ENCODE data around the gene LAMTOR4.
"Not testable (repeated sequence)": the region's sequence is repeated elsewhere in the genome, so short reads cannot be mapped to it uniquely, and the experiment has no call there.

Gene LAMTOR4

GRCh38 chr7:100132126-100132525 lies 16.6 kb upstream of the LAMTOR4 start:
- no peak overlapping the region for H3K27ac Mint-ChIP-seq
- H3K27me3 Mint-ChIP-seq (ENCODE audit: low read depth): peaks cover 8% of the 10 kb centered on the region
- no peak overlapping the region for H3K4me3 Mint-ChIP-seq
- H3K36me3 Mint-ChIP-seq (ENCODE audit: low read depth): no peaks in the 10 kb centered on the region
- no peaks in the 10 kb centered on the region for H3K9me3 Mint-ChIP-seq
- H3K4me1 Mint-ChIP-seq: peaks cover 12% of the 10 kb centered on the region
- TF ChIP-seq CTCF (IDR thresholded peaks at IDR 0.05; ENCODE audit: unreplicated experiment in 3 of 3): no peak

- peaks cover 8% of the 10 kb centered on the region for H3K27me3 Mint-ChIP-seq (ENCODE audit: low read depth)
- peak overlapping the region in 1 of 3 experiments; percentile 1 for H3K4me3 Mint-ChIP-seq
- H3K27ac Mint-ChIP-seq: peak overlapping the region in 1 of 3 experiments; percentile 5
- no peaks in the 10 kb centered on the region for H3K36me3 Mint-ChIP-seq (ENCODE audit: low read depth)
- H3K9me3 Mint-ChIP-seq: no peaks in the 10 kb centered on the region
- TF ChIP-seq CTCF (IDR thresholded peaks at IDR 0.05; ENCODE audit: unreplicated experiment in 3 of 3): peak; percentile 75 to 89 (median 85)
- H3K4me1 Mint-ChIP-seq: peaks cover 12% of the 10 kb centered on the region
Observed at GRCh38 chr7:100132697-100133151, 16.0 kb upstream of the LAMTOR4 start.

- H3K4me3 Mint-ChIP-seq: no peak overlapping the region
- no peaks in the 10 kb centered on the region for H3K9me3 Mint-ChIP-seq
Observed at GRCh38 chr7:100137851-100138760, 10.6 kb upstream of the LAMTOR4 start.

GRCh38 chr7:100141555-100141949 lies 7.2 kb upstream of the LAMTOR4 start:
- Mint-ChIP-seq H3K27ac (no peak overlapping the region), H3K9me3 (no peaks in the 10 kb centered on the region), H3K36me3 (ENCODE audit: low read depth) (no peaks in the 10 kb centered on the region), H3K4me1 (no peaks in the 10 kb centered on the region), H3K4me3 (no peak overlapping the region), H3K27me3 (ENCODE audit: low read depth) (peaks cover 4% of the 10 kb centered on the region)
- TF ChIP-seq CTCF (IDR thresholded peaks at IDR 0.05; ENCODE audit: unreplicated experiment in 3 of 3): no peak

More at GRCh38 chr7:100137851-100138760, 10.6 kb upstream of the LAMTOR4 start:
- H3K4me1 Mint-ChIP-seq: no peaks in the 10 kb centered on the region
- H3K36me3 Mint-ChIP-seq (ENCODE audit: low read depth): no peaks in the 10 kb centered on the region
- TF ChIP-seq CTCF (IDR thresholded peaks at IDR 0.05; ENCODE audit: unreplicated experiment in 3 of 3): no peak
- peaks cover 12% of the 10 kb centered on the region for H3K27me3 Mint-ChIP-seq (ENCODE audit: low read depth)
- no peak overlapping the region for H3K27ac Mint-ChIP-seq

GRCh38 chr7:100142461-100142860 lies 6.3 kb upstream of the LAMTOR4 start:
- Mint-ChIP-seq H3K4me3 (no peak overlapping the region), H3K4me1 (no peaks in the 10 kb centered on the region), H3K36me3 (ENCODE audit: low read depth) (no peaks in the 10 kb centered on the region), H3K9me3 (no peaks in the 10 kb centered on the region), H3K27ac (no peak overlapping the region), H3K27me3 (ENCODE audit: low read depth) (peaks cover 4% of the 10 kb centered on the region)
- no peak for TF ChIP-seq CTCF (IDR thresholded peaks at IDR 0.05; ENCODE audit: unreplicated experiment in 3 of 3)

GRCh38 chr7:100146350-100146749 lies 2.4 kb upstream of the LAMTOR4 start:
- not testable (repeated sequence) for H3K36me3 Mint-ChIP-seq (ENCODE audit: low read depth); H3K4me3 Mint-ChIP-seq; H3K9me3 Mint-ChIP-seq; H3K27me3 Mint-ChIP-seq (ENCODE audit: low read depth); H3K27ac Mint-ChIP-seq
- H3K4me1 Mint-ChIP-seq: peaks cover 12% of the 10 kb centered on the region

Data from nephron (organoid).